GM21619 (cell line): Measurements from ENCODE around the gene KCTD1.
"Not testable (repeated sequence)": the region's sequence is repeated elsewhere in the genome, so short reads cannot be mapped to it uniquely, and the experiment has no call there.

Source experiments
- ATAC-seq: cut with Tn5 transposase; IDR thresholded peaks from one replicate; pipeline ENCODE4 v1.9.1; 2021; ENCODE audit not compliant: unreplicated experiment

KCTD1 gene

GRCh38 chr18:26459340-26459739 lies 89.0 kb downstream of the KCTD1 start:
- ATAC-seq, result no peak

DNA sequence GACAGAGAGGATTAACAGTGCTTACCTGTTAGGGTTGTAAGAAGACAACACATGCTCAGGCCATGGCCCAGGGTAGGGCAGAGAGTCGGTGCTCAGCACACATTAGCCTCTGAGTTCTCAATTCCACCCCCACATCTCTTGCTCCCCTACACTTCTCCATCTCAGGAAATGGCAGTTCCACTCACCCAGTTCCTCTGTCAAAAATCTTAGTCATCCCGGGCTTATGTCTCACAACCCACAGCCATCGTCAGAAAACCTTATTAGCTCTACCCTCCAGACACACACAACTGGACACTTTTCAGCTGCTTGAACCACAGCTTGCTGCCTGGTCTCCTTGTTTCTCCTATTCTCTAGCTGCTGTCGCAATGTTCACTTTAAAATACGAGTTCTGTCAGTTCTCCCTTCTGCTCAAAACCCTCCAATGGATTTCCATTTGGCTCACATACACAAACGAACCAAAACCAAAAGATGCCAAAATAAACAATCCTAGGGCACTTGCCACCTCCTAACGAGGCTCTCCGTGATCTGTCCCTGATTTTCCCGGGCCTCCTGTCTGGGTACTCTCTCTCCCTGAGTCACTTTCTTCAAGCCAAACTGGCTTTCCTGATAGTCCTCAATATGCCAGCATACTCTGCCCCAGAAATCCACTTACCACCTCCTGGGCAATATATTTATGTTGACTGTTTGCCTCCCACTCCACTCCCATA lies 89.7 kb downstream of the KCTD1 start:
- ATAC-seq, result peak; percentile 61

DNA sequence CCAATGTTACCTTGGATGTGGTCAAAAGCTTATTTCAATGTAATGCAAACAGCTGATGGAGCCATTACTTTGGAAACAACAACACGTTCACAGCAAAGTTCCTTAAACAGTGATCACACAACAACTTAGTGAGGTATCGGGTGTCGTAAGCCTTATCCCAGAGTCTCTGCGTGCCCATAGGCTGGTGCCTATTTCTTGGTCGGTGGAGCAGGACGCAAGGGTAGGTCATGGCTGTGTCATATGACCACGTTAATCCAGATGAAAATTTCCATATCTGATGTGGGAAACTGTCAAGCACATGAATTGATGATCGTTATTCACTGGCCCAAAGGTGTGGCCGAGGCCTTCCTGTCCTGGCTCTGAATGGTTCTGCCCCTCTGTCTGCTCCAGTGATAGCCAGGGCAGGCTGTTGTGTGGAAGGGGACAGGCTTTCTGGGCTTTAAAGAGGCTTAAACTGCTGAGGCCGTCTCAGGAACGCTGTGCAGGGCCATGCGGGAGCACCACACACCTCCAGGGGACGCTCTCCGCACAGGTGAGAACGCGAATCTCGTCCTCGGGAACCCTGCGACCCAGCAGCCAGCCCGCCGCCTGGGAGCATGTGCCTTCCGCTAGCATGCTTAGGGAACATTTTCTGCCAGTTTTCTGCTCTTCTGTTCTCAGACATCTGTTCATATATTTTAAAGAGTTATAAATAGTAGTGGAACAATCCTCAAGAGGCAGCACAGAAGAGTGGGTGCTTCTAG lies 90.6 kb downstream of the KCTD1 start:
- ATAC-seq, result no peak

DNA sequence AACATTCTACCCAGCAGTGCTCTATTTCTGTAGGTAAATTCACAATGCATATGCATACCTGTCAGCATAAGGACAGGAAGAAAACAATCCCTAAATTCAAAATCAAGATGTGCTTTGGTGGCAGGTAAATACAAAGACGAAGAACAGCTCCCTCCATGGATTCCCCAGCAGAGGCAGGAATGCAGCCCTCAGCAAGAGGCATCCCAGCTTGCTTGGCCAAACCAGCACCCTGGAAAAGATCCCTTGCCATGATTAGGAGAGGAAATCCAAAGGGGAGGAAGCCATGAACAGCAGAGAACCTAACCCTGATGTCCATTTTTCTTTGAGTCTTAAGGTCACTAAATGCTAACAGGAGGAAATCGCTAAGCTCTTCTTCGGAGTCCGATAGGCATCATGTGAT lies 91.2 kb downstream of the KCTD1 start:
- ATAC-seq, result no peak

DNA sequence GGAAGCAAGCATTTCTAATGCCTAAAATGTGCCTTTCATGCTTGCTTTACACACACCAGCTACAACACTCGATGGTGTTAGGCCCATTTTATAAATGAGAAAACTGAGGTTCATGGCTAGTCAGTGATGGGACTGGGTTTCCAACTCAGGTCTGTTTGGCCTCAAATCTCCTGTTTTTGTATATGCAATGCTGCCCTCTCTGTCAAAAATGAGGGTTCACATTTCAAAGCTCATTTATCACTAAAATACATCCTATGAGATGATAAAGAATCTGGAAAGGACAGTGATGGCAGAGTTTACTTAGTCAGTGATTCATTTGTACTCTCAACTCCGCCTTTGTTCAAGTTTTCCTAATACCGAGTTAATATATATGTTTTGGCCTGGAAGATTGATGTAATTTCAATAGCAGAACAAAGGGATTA lies 92.3 kb downstream of the KCTD1 start:
- ATAC-seq, result no peak

- ATAC-seq, result no peak
Measured at GRCh38 chr18:26455639-26456038, 92.7 kb downstream of the KCTD1 start.

DNA sequence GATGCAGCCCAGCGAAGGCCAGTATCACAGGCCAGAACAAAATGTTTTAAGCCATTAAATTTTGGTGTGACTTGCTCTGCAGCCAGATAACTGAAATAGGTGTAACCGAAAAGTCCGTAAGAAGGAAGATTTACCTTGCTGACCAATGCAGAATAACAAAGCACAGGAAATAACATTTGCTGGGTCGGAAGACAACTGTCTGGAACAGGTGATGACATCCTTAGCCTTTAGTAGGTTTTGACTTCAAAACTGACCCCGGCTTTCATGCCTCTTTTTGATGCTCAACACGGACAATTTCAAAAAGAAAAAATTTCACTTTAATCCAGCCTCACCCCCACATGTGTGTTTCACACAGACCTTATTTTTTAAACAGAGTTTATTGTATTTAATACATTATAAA lies 93.7 kb downstream of the KCTD1 start:
- ATAC-seq, result no peak

GRCh38 chr18:26454192-26454591 lies 94.2 kb downstream of the KCTD1 start:
- no peak for ATAC-seq

- ATAC-seq, result no peak
Measured at GRCh38 chr18:26453386-26453901, 94.9 kb downstream of the KCTD1 start.

DNA sequence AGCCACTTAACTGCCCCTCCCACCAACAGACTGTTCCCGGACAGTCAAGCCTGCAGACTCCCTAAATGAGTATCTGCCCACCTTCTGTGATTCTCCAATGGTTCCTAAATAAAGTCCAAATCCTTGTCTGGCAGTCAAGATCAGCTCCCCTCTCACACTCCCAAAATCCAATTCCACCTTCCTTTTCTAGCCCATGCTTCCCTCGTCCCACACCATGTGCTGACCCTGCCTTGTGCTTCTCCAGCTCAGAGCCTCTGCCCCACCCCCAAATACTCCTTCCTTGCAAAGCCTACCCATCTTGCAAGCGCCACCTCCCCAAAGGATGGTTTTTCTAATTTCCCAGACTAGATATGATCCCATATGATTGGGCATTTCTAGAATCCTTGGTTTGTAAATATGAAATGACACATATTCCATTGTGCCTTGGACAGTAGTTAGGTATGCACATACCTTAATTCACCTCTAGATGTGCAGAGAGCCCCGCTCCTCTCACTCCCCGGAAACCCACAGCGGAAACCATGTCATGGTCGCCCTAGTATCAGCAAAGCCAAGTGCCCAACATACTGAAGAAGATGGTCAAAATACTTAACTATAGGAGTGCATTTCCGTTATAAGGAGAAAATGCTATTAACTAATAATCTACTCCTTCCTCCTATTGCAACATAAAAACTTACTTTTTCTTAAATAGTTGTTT lies 97.2 kb downstream of the KCTD1 start:
- ATAC-seq, result no peak

- ATAC-seq, result peak; percentile 37
Measured at GRCh38 chr18:26448714-26449159, 99.6 kb downstream of the KCTD1 start.

DNA sequence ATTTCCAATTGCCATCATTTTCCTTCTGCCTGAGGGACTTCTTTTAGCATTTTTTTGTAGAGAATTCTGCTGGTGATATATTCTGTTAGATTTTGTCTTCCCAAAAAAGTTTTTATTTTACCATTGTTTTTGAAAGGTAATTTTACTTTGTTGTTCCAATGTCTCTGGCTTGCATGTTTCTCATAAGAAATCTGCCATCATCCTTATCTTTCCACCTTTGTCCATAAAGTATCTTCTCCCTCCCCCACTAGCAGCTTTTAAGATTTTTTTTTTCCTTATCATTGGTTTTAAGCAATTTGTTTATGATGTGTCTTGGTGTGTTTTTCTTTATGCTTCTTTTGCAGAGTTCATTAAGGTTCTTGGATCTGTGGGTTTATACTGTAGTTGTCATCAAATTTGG lies 104.5 kb downstream of the KCTD1 start:
- ATAC-seq, result no peak

DNA sequence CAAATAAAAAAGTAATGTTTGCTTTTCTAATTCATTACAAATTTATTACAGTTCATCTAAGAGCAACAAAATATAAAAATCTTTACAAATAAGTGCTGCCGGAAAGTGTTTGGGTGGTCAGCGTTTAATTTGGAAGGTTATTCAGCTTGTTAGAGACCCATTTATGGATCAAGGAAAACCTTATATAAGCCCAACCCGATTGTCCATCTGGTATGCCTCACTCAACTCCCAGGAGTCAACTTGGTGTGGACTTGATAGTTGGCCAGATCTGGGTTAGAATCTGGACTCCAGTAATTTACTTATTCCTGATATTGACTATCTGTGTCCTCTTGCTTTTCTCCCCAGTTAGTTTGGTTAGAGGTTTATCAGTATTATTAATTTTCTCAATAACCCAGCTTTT lies 106.2 kb downstream of the KCTD1 start:
- ATAC-seq, result no peak

DNA sequence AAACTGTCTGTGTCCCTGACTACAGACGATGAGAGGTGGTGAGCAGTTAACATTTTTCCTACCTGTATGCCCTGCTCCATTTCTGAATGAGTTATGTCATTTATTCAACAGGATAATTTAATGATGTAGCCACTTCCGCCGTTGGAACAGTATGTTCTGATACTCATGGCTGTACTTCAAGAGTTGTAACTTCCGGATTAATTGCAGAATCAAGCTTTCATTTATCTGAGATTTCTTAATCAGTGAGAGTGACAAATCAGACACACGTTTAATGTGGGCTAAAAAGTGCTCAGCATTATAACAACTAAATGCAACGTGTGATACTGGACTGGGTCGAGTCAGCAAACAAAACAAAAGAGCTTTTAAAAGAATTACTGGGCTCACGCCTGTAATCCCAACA lies 107.7 kb downstream of the KCTD1 start:
- ATAC-seq, result no peak

DNA sequence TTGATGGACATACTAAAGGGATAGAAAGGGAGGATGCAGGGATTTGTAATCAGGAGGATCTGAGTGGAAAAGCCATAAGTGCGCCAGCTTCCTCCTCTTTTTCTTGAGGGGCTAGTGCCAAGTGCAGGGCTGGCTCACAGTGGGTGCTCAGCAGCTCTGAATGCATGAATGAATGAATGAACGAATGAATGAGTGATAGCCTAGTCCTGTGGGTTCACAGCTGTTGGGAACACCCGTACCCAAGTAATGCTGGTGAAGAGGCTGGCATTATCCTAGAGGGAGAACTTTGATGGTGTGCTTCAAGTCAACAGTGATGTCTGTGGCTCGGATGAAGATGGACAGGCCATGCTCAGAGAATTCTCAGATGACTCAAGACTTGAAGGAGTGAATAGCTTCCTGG lies 108.8 kb downstream of the KCTD1 start:
- no peak for ATAC-seq

DNA sequence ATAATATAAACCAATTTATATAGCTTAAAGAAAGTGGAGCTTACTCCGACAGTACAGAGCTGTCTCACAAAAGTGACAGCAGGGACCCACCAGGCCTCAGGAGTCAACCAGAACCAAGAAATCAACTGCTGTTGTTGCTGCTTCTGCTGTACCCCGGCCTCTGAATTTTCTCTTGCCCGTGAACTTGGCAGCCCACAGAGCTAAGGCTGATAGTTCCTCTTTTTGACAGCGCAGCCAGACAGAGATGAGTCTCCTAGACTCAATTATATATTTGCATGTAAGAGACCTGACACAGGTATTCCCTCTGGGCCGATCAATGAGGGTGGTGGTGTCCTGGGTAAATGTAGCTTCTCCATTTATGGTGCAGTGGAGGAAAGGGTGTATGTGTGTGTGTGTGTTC lies 109.4 kb downstream of the KCTD1 start:
- ATAC-seq, result peak; percentile 99

DNA sequence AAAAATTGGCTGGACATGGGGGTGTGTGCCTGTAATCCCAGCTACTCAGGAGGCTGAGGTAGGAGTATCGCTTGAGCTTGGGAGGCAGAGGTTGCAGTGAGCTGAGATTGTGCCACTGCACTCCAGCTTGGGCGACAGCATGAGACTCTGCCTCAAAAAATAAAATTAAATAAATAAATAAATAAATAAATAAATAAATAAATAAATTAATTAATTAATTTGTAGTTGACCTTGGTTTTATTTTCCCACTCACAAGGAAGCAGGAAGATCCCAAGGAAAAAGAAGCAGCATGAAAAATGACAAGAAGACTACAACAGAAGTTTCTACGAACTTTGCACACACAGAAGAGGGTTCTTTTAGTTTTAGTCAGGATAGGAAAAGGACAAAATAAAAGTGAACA lies 110.7 kb downstream of the KCTD1 start:
- not testable (repeated sequence) for ATAC-seq

DNA sequence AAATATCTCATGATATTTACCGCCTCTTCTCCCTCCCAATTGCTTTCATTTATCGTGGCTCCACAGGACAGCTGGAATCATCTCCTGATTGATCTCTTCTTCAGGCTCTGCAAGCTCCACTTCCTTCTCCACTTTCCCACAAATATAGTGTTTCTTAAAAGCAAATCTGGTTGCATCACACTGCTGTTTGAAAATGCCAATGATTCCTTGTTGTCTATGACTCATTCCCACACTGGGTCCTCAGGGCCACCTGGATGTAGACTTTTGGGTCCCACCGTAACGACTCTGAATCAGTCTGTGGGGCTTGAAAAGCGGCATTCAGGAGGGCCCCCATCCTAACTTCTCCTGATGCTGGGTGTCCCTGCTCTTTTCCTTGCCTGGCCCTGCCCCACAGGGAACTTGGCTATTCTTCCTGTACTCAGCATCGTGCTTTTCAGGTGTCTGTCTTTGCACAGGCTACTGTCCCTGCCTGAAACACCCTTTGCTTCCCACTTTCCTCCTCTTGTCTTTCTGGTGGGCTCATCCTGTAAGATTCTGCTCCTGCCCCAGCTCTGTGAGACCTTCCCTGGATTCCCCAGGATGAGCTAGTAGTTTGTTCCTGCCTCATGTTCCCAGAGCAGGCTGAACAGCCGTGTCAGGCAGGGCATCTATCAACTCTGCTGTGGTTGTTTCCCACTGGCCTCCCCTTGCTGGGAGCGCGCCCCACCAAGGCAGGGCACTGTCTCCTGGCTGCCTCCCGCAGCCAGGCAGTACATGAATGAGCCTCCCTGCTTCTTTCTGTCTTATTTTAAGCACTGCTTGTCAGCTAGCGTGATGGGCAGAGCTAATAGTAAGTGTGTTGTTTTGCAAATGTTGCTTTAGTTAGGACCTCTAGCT lies 111.9 kb downstream of the KCTD1 start:
- no peak for ATAC-seq

DNA sequence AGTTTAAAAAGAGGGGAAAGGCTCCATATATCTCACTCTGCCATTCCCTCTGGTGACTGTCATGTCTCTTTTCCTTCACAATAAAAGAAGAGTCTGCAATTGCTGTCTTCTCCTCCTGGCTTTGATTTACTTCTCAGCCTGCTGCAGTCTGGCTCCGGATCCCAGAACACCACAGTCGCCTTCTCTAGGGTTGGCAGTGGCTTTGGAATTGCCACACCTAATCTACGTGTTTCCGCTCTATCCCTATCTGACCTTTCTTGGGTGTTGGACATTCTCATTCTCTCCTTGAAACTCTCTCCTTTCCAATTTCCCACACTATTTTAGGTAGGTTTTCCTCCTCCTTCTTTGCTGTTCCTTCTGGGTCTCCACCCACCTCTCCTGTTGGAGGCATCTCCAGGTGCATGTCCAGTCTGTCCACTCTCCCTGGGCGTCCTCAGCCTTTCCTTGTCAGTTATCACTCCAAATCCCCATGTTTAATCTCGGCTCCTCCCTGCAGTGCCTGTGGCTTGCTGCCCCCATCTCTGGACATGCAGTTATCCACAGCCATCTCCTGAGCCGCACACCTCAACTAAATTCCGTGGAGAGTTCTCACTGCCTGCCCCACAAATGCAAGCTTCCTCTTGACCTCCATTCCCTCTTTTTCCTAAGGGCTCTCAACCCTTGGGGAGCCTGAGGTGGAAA lies 112.8 kb downstream of the KCTD1 start:
- no peak for ATAC-seq

DNA sequence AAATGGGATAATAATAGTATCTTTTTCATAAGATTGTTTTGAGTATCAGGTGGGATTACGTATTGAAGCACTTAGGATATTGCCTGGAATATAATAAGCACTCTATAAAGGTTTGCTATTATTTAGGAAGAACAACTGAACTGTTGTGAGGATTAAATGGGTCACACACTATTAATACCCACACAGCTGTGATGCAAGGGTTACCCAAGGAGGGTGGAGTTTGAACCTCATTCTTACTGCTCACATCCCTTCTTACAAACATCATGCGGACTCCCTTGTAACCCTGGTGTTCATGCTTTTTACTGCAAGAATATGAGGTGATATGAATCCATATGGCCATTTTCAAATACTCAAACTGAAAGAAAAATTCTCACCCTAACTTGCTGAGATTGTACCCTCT lies 113.5 kb downstream of the KCTD1 start:
- no peak for ATAC-seq
